Natural killer cell (primary cell): ENCODE measurements around the gene CDK14. TPM values are rescaled to one million over a fixed set of nuclear protein-coding genes. Genes with fewer than 3 reads are reported as not detected.

ENCODE experiments used
- ATAC-seq, 3 donors: fragments of 150-1000 bp in 2 of 3; fragments of 200-7000 bp in 1 of 3; cut with Tn5 transposase; 1 replicate in 1 of 3; 2 replicates in 2 of 3; pipeline ENCODE4 v1.10.0; 2021; ENCODE audit warnings: mild to moderate bottlenecking in 2 of 3, moderate library complexity in 2 of 3
- DNase-seq, 2 donors: peaks; one replicate each; pipeline versions ENCODE4 v3.0.0 to v3.0.0-alpha.2; 2013 to 2021; ENCODE audit warnings: mixed read lengths in 1 of 2
- H3K27ac ChIP-seq: one replicate; pipeline ENCODE4 v1.5.1; 2013; ENCODE audit warnings: mild to moderate bottlenecking, low read length
- H3K27me3 ChIP-seq: one replicate; pipeline ENCODE4 v1.6.1; 2013; ENCODE audit warnings: low read length; ENCODE audit not compliant: control insufficient read depth, insufficient read depth
- H3K36me3 ChIP-seq: one replicate; pipeline ENCODE4 v1.6.1; 2013; ENCODE audit warnings: low read length; ENCODE audit not compliant: control insufficient read depth, insufficient read depth
- H3K4me1 ChIP-seq: one replicate; pipeline ENCODE4 v1.6.1; 2013; ENCODE audit warnings: low read length; ENCODE audit not compliant: control insufficient read depth, insufficient read depth
- H3K4me3 ChIP-seq: one replicate; pipeline ENCODE4 v1.5.1; 2013; ENCODE audit warnings: low read length
- H3K9me3 ChIP-seq: one replicate; pipeline ENCODE4 v1.6.1; 2013; ENCODE audit warnings: low read length; ENCODE audit not compliant: control insufficient read depth, insufficient read depth
- H3K27ac Mint-ChIP-seq, 2 donors: one replicate each; pipeline ENCODE4 v1.8.0; 2022; ENCODE audit warnings: mild to moderate bottlenecking in 2 of 2, mixed read lengths in 2 of 2, moderate library complexity in 1 of 2
- H3K27me3 Mint-ChIP-seq, 2 donors: one replicate each; pipeline ENCODE4 v1.8.0; 2022; ENCODE audit warnings: low read depth in 2 of 2, mixed read lengths in 2 of 2
- H3K36me3 Mint-ChIP-seq: one replicate; pipeline ENCODE4 v1.8.0; 2022; ENCODE audit warnings: mixed read lengths
- H3K4me1 Mint-ChIP-seq, 2 donors: one replicate each; pipeline ENCODE4 v1.8.0; 2022; ENCODE audit warnings: mixed read lengths in 2 of 2
- H3K4me3 Mint-ChIP-seq: one replicate; pipeline ENCODE4 v1.8.0; 2022; ENCODE audit warnings: mild to moderate bottlenecking, moderate library complexity, mixed read lengths
- H3K9me3 Mint-ChIP-seq, 2 donors: one replicate each; pipeline ENCODE4 v1.8.0; 2022; ENCODE audit warnings: mixed read lengths in 2 of 2
- WGBS: methylation state at CpG from one replicate; pipeline ENCODE4 v1.1.7; 2013; ENCODE audit warnings: missing lambda C conversion rate; ENCODE audit not compliant: insufficient coverage; 5-methylcytosine and 5-hydroxymethylcytosine counted together
- intact Hi-C: fragments of 100-400 bp; cut with micrococcal nuclease; formaldehyde crosslinking; loops from one replicate; pipeline ENCODE4 v1.14.2; 2022
- total RNA-seq, 4 donors: library from RNA; stranded (reverse); fragments of 120-200 nt in 1 of 4; gene quantifications; one replicate each; pipeline versions ENCODE4 v1.2.3 to v1.2.4, GENCODE V29; 2013 to 2022
- TF ChIP-seq, protein P1 (sequence below): fragments of 200-600 bp; IDR thresholded peaks from one replicate; pipeline ENCODE4 v1.8.0; 2022; ENCODE audit warnings: antibody characterized with exemption

CDK14 gene
- total RNA-seq, 3 donors from 2014 or later (not counting 1 experiment from before 2014, with no cell fraction given): 1.2 to 12.5 (median 1.9) TPM

DNA sequence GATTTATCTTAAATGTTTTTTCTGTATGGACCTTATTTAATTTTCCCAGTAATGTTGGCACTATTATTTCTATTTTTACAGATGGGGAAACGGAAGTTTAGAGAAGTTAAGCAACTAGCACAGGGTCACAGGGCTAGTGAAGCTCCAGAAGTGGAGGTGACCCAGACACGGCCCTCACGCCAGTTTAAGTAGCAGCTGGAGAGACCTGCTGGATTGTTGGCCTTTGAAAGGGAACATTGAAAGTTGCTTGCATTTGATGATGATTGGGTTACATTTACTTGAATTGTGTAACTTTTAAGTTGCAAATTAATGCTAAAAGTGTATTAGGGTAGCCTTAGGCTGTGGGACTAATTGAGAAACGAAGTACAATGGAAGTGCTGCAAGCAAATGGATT, 25.6 kb downstream of the CDK14 start:
- Histone ChIP-seq H3K36me3 (no peaks in the 10 kb centered on the region), H3K9me3 (no peaks in the 10 kb centered on the region), H3K4me3 (no peak overlapping the region), H3K4me1 (no peaks in the 10 kb centered on the region), H3K27ac (no peak overlapping the region), H3K27me3 (no peaks in the 10 kb centered on the region)
- H3K36me3 Mint-ChIP-seq: no peaks in the 10 kb centered on the region
- TF ChIP-seq, protein P1, sequence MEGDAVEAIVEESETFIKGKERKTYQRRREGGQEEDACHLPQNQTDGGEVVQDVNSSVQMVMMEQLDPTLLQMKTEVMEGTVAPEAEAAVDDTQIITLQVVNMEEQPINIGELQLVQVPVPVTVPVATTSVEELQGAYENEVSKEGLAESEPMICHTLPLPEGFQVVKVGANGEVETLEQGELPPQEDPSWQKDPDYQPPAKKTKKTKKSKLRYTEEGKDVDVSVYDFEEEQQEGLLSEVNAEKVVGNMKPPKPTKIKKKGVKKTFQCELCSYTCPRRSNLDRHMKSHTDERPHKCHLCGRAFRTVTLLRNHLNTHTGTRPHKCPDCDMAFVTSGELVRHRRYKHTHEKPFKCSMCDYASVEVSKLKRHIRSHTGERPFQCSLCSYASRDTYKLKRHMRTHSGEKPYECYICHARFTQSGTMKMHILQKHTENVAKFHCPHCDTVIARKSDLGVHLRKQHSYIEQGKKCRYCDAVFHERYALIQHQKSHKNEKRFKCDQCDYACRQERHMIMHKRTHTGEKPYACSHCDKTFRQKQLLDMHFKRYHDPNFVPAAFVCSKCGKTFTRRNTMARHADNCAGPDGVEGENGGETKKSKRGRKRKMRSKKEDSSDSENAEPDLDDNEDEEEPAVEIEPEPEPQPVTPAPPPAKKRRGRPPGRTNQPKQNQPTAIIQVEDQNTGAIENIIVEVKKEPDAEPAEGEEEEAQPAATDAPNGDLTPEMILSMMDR: no peak
- ATAC-seq (no peak), DNase-seq (no peak)
- H3K27ac Mint-ChIP-seq: no peak overlapping the region
- 80% methylated on average over 4 of the region's 4 CpGs for WGBS
- intact Hi-C loops: no loop called here
- no peaks in the 10 kb centered on the region for H3K27me3 Mint-ChIP-seq
- no peak overlapping the region for H3K4me3 Mint-ChIP-seq
- H3K9me3 Mint-ChIP-seq: peaks cover 0 to 3% of the 10 kb centered on the region in 2 donors
- no peaks in the 10 kb centered on the region for H3K4me1 Mint-ChIP-seq

DNA sequence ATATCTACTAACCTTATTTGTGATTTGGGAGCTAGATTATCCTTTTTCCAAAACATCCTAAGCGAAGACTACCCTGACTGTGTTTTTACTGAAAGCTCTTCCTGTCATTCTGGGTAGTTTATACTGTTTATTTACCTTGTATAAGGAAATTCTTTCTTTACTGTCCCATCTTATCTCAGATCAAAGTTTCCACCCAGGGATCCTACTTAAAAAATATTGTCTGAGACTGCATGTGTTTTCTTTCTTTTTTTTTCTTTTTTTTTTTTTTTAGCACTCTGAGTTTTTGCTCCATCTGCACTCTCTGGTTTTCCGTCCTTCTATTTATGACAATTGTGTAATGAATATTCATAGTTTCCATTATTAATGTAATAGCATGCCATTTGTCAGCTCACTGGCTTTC, 26.5 kb downstream of the CDK14 start:
- DNase-seq: no peak
- H3K27ac ChIP-seq: no peak overlapping the region
- Mint-ChIP-seq H3K9me3 (peaks cover 0 to 3% of the 10 kb centered on the region in 2 donors), H3K27me3 (no peaks in the 10 kb centered on the region), H3K36me3 (no peaks in the 10 kb centered on the region), H3K4me3 (no peak overlapping the region), H3K27ac (no peak overlapping the region), H3K4me1 (no peaks in the 10 kb centered on the region)
- intact Hi-C loops: no loop called here
- no peaks in the 10 kb centered on the region for H3K27me3 ChIP-seq
- no peaks in the 10 kb centered on the region for H3K9me3 ChIP-seq
- H3K4me3 ChIP-seq: no peak overlapping the region
- H3K36me3 ChIP-seq: no peaks in the 10 kb centered on the region
- TF ChIP-seq, protein P1: no peak
- WGBS: no CpG with 5 or more reads among the region's 2 CpGs
- H3K4me1 ChIP-seq: no peaks in the 10 kb centered on the region
- ATAC-seq: no peak

DNA sequence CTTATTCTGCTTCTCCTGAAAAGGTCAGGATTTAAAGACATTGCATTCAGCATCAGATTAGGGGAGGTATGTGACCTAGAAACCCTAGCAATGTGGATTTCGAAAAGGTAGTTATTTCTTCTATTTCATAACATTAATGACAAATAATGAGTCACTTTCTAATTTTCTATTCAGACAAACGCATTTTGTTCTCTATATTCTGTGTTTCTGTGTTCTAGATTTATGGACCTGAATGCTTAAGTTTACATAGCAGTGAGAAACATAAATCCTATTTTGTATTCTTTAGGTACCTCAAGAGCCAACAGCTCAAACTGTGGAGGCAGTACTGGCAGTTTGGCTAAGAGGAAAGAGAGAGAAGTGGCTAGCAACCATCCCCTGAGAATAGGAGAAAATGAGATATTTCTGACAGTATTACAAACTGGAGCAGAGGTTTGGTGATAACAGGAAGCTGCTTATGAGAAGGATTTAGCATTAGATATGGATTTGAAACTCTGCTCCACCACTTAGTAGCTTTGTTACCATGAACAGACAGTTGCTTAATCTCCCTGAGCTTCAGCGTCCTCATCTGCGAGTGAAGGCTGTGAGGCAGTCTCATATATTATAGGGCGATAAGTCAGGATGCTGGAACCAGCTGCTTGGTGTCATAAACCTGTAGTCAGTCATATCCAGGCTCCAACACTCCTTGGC, 28.2 kb downstream of the CDK14 start:
- intact Hi-C loops: no loop called here
- DNase-seq (no peak), ATAC-seq (no peak)
- no peaks in the 10 kb centered on the region for H3K4me1 ChIP-seq
- Mint-ChIP-seq H3K27ac (no peak overlapping the region), H3K27me3 (no peaks in the 10 kb centered on the region), H3K4me1 (no peaks in the 10 kb centered on the region), H3K36me3 (no peaks in the 10 kb centered on the region), H3K9me3 (peaks cover 0 to 3% of the 10 kb centered on the region in 2 donors), H3K4me3 (no peak overlapping the region)
- no peaks in the 10 kb centered on the region for H3K36me3 ChIP-seq
- H3K27me3 ChIP-seq: no peaks in the 10 kb centered on the region
- no peak overlapping the region for H3K27ac ChIP-seq
- TF ChIP-seq, protein P1: no peak
- H3K4me3 ChIP-seq: no peak overlapping the region
- WGBS: 95% methylated on average over 3 of the region's 5 CpGs
- H3K9me3 ChIP-seq: no peaks in the 10 kb centered on the region

DNA sequence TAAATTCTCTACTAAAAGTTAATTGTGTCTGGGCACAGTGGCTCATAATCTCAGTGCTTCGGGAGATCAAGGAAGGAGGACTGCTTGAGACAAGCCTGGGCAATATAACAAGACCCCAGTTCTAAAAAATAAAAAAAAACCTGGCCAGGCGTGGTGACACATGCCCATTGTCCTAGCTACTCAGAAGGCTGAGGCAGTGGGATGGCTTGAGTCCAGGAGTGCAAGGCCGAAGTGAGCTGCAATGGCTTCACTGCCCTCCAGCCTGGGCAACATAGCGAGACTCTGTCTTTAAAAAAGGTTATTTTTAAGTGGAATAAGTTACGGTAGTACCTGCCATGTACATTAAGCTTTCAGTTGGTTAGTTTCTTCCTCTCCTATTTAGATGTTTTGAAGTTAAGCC, 28.9 kb downstream of the CDK14 start:
- no peaks in the 10 kb centered on the region for H3K27me3 ChIP-seq
- no peak overlapping the region for H3K4me3 ChIP-seq
- 87% methylated on average over 4 of the region's 5 CpGs for WGBS
- TF ChIP-seq, protein P1: no peak
- H3K27me3 Mint-ChIP-seq: no peaks in the 10 kb centered on the region
- H3K9me3 Mint-ChIP-seq: peaks cover 0 to 3% of the 10 kb centered on the region in 2 donors
- no peak overlapping the region for H3K27ac Mint-ChIP-seq
- no peak for ATAC-seq
- H3K9me3 ChIP-seq: no peaks in the 10 kb centered on the region
- DNase-seq: no peak
- no peaks in the 10 kb centered on the region for H3K36me3 ChIP-seq
- no peaks in the 10 kb centered on the region for H3K4me1 Mint-ChIP-seq
- no peak overlapping the region for H3K27ac ChIP-seq
- H3K36me3 Mint-ChIP-seq: no peaks in the 10 kb centered on the region
- intact Hi-C loops: no loop called here
- H3K4me1 ChIP-seq: no peaks in the 10 kb centered on the region
- H3K4me3 Mint-ChIP-seq: no peak overlapping the region
